Calu3 (cell line): Measurements from ENCODE around the gene RUNX2. TPM values are rescaled to one million over a fixed set of nuclear protein-coding genes. Genes with fewer than 3 reads are reported as not detected.

ENCODE experiments used
- BruUV-seq: library from RNA; stranded (reverse); fragments of 400-500 nt; replicated peaks from 2 replicates; lab custom pipeline; 2021; lab: Mats Ljungman, UMichigan
- CTCF ChIA-PET: fragments of 300-600 bp; sonication (Branson Sonifier 250); formaldehyde crosslinking; loops from one replicate; lab custom pipeline; 2022; ENCODE audit warnings: antibody characterized with exemption; lab: Charles Lee
- DNase-seq: peaks from one replicate; pipeline ENCODE4 v3.0.0; 2022
- H3K27ac Mint-ChIP-seq: one replicate; pipeline ENCODE4 v1.8.0; 2022; ENCODE audit warnings: mixed read lengths; ENCODE audit not compliant: unreplicated experiment
- H3K27me3 Mint-ChIP-seq: one replicate; pipeline ENCODE4 v1.8.0; 2022; ENCODE audit warnings: mixed read lengths; ENCODE audit not compliant: unreplicated experiment
- H3K36me3 Mint-ChIP-seq: one replicate; pipeline ENCODE4 v1.8.0; 2022; ENCODE audit warnings: mild to moderate bottlenecking, moderate library complexity, mixed read lengths; ENCODE audit not compliant: insufficient read depth, unreplicated experiment
- H3K4me1 Mint-ChIP-seq: one replicate; pipeline ENCODE4 v1.8.0; 2022; ENCODE audit warnings: mild to moderate bottlenecking, low read depth, mixed read lengths; ENCODE audit not compliant: unreplicated experiment
- H3K4me3 Mint-ChIP-seq: one replicate; pipeline ENCODE4 v1.8.0; 2022; ENCODE audit warnings: mild to moderate bottlenecking, low read depth, moderate library complexity, mixed read lengths; ENCODE audit not compliant: unreplicated experiment
- H3K9me3 Mint-ChIP-seq: one replicate; pipeline ENCODE4 v1.8.0; 2022; ENCODE audit warnings: low read depth, mixed read lengths; ENCODE audit not compliant: unreplicated experiment
- CTCF ChIP-seq: fragments of 200-600 bp; IDR thresholded peaks from one replicate; pipeline ENCODE4 v1.8.0; 2022; ENCODE audit warnings: antibody characterized with exemption; ENCODE audit not compliant: unreplicated experiment
- intact Hi-C: fragments of 100-400 bp; cut with micrococcal nuclease; formaldehyde crosslinking; loops from one replicate; pipeline ENCODE4 v1.10.0; 2022; ENCODE audit not compliant: unreplicated experiment
- total RNA-seq: library from RNA; stranded (reverse); gene quantifications from 2 replicates; pipeline ENCODE4 v1.2.3, GENCODE V29; 2022

The RUNX2 gene
- total RNA-seq, 1 experiment from 2014 or later, result 0.54 TPM

- no peaks in the 10 kb centered on the region for H3K9me3 Mint-ChIP-seq
- peak overlapping the region; percentile 82 for H3K4me3 Mint-ChIP-seq
- TF ChIP-seq CTCF, result no peak
- peaks cover 22% of the 10 kb centered on the region for H3K36me3 Mint-ChIP-seq
- H3K27ac Mint-ChIP-seq, result peak overlapping the region; percentile 35
- H3K4me1 Mint-ChIP-seq, result no peaks in the 10 kb centered on the region
- DNase-seq, result no peak
- H3K27me3 Mint-ChIP-seq, result peaks cover 52% of the 10 kb centered on the region
- CTCF ChIA-PET, result interaction anchor here (1.5 to 1.6 kb wide), 2 partner anchors 293 to 502 kb away, joined by 5 to 15 read pairs; no protein-coding TSS in a partner anchor
- intact Hi-C loops, result loop anchor here (1.0 to 5.0 kb wide), 2 partner anchors 101 to 293 kb away; no protein-coding TSS in a partner anchor
- no TSS peak for BruUV-seq
Observed at GRCh38 chr6:45420909-45421708, 93.0 kb downstream of the RUNX2 start.

- CTCF ChIA-PET, result interaction anchor here (1.5 to 1.6 kb wide), 2 partner anchors 293 to 501 kb away, joined by 5 to 15 read pairs; no protein-coding TSS in a partner anchor
- no peak for TF ChIP-seq CTCF
- peak overlapping the region; percentile 35 for H3K27ac Mint-ChIP-seq
- intact Hi-C loops, result loop anchor here (1.0 to 5.0 kb wide), 2 partner anchors 100 to 292 kb away; no protein-coding TSS in a partner anchor
- no TSS peak for BruUV-seq
- H3K4me3 Mint-ChIP-seq, result peak overlapping the region; percentile 82
- peaks cover 50% of the 10 kb centered on the region for H3K27me3 Mint-ChIP-seq
- H3K36me3 Mint-ChIP-seq, result peaks cover 22% of the 10 kb centered on the region
- peak; percentile 61 for DNase-seq
- H3K4me1 Mint-ChIP-seq, result no peaks in the 10 kb centered on the region
- H3K9me3 Mint-ChIP-seq, result no peaks in the 10 kb centered on the region
Observed at GRCh38 chr6:45421709-45422502, 93.8 kb downstream of the RUNX2 start.

DNA sequence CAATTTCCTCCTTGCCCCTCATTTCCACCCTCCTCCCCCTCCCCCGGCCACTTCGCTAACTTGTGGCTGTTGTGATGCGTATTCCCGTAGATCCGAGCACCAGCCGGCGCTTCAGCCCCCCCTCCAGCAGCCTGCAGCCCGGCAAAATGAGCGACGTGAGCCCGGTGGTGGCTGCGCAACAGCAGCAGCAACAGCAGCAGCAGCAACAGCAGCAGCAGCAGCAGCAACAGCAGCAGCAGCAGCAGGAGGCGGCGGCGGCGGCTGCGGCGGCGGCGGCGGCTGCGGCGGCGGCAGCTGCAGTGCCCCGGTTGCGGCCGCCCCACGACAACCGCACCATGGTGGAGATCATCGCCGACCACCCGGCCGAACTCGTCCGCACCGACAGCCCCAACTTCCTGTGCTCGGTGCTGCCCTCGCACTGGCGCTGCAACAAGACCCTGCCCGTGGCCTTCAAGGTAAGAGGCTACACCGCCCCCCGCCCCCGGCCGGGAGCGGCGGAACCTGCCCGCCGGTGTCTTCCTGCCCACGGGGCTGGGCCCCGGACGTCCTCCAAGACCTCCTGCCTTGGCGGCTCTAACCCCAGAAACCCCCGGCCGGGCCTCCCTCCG, 94.5 kb downstream of the RUNX2 start:
- peak overlapping the region; percentile 15 for H3K27ac Mint-ChIP-seq
- peak; percentile 25 for DNase-seq
- H3K27me3 Mint-ChIP-seq, result peaks cover 50% of the 10 kb centered on the region
- intact Hi-C loops, result loop anchor here (5.0 kb wide), 1 partner anchor 100 kb away; no protein-coding TSS in a partner anchor
- BruUV-seq, result no TSS peak
- H3K4me3 Mint-ChIP-seq, result peak overlapping the region; percentile 82
- peaks cover 22% of the 10 kb centered on the region for H3K36me3 Mint-ChIP-seq
- H3K9me3 Mint-ChIP-seq, result no peaks in the 10 kb centered on the region
- no peaks in the 10 kb centered on the region for H3K4me1 Mint-ChIP-seq
- TF ChIP-seq CTCF, result no peak
- CTCF ChIA-PET, result interaction anchor here (1.5 to 1.6 kb wide), 2 partner anchors 292 to 500 kb away, joined by 5 to 15 read pairs; no protein-coding TSS in a partner anchor
